HG02798 (cell line): ENCODE data around the gene TMEM245.
A peak's percentile ranks its signal among the peaks of the same experiment; 100 is the strongest.

Experiments
- ATAC-seq: cut with Tn5 transposase; IDR thresholded peaks from one replicate; pipeline ENCODE4 v1.9.1; 2021; ENCODE audit warnings: mild to moderate bottlenecking; ENCODE audit not compliant: unreplicated experiment, poor library complexity

TMEM245 gene

GRCh38 chr9:109035684-109036423 is 83.9 kb downstream of the TMEM245 start:
- ATAC-seq, result no peak

DNA sequence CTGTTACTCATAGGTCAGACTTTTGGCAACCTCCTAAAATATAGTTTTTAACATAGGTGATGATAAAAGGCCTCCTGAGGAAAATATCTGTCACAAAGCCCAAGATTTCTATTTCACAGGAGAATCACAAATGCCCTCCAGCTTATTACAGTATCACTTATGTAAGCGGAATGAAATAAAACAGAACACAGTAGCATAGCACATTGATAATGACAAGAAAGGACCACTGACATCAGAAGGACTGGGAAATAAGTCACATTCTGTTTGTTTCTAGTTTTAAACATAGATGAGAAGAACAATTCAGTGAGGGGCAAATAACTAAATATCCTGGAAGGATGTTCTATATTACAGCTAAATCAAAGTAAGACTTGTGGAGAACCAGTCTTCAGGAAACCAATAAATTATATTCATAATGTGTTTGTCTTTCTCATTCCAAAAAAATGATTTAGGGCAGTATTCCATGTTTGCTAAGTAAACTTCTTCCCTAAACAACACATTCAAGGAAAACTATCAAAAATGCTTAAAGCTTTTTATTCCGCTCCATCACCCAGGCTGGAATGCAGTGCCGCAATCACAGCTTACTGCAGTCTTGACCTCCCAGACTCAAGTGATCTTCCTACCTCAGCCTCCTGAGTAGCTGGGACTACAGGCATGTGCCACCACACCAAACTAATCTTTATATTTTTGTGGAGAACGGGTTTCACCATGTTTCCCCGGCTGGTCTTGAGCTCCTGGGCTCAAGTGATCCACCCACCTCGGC is 85.6 kb downstream of the TMEM245 start:
- no peak for ATAC-seq

GRCh38 chr9:109031241-109031640 is 88.5 kb downstream of the TMEM245 start:
- no peak for ATAC-seq

GRCh38 chr9:109030426-109030825 is 89.3 kb downstream of the TMEM245 start:
- ATAC-seq, result no peak

DNA sequence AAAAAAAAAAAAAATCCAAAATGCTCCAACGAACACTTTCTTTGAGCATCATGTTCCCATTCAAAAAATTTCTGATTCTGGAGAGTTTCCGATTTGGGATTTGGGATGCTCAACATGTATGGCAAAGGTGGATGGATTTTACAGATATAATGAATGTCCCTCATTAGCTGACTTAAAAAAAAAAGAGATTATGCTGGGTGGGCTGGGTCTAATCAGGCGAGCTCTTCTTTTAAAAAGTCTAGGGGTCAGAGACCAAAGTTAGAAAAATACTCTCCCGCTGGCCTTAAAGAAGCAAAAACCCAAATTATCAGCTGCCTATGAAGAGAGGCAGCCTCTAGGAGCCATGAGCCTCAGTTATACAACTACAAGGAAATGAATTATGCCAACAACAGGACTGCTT is 91.3 kb downstream of the TMEM245 start:
- no peak for ATAC-seq

GRCh38 chr9:109027176-109027575 is 92.6 kb downstream of the TMEM245 start:
- ATAC-seq, result no peak

- ATAC-seq, result no peak
These were observed 93.4 kb downstream of the TMEM245 start for GRCh38 chr9:109026306-109026705.

- no peak for ATAC-seq
These were observed 96.9 kb downstream of the TMEM245 start for GRCh38 chr9:109022873-109023272.

GRCh38 chr9:109020581-109021511 is 98.9 kb downstream of the TMEM245 start:
- ATAC-seq, result no peak

DNA sequence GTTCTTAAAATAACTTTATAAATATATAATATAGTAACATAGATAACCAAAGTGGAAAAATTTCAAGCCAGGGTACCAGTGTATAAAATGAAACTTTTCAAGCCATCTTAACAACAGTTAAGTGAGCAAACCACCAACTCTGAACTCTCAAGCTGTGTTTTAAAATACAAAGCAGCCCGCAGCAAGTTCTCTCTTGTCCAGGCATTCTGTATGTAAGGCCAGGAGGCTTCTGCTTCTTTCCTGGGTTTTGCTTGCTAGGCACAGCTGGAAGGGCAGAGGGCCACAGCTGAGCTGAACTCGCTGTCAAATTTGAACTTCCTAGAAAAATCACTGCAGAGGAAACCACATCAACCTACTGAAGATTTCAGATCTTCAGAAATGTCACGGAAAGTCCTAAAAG is 99.6 kb downstream of the TMEM245 start:
- no peak for ATAC-seq

DNA sequence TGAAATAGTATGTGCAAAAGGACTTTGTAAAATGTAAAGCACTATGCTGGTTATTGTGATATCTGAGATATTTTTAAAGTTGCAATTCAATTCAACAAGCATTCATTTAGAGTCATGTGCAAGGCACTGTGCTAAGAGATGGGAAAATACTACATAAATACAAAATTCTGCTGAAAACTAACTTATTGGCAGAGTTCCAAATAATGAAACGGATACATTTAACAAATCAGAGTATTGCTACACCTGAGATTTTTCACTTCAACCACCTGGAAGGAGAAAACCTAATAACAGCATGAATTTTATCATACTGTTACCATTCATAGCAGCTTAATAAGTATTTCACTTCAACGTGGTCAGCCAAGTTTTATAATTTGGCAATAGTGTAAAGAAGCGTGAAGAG is 100.3 kb downstream of the TMEM245 start:
- no peak for ATAC-seq

DNA sequence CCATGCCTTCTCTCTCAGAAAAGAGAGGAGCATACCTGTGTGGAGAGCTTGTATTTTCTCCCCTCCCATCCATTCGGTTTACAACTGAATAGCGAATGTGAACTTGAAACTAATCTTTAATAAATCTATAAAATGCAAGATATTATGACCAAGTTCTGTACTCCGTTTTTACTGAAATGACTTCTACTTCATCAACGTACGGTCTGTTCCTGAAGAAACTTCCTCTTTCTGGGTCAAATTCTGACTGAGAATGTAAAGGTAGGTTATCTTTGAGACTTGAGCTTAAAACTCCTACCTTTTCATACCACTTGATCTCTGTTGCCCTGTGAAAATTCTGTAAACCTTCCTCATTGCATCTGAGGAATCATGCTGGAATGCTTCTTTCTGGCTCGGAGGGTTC is 102.3 kb downstream of the TMEM245 start:
- no peak for ATAC-seq

DNA sequence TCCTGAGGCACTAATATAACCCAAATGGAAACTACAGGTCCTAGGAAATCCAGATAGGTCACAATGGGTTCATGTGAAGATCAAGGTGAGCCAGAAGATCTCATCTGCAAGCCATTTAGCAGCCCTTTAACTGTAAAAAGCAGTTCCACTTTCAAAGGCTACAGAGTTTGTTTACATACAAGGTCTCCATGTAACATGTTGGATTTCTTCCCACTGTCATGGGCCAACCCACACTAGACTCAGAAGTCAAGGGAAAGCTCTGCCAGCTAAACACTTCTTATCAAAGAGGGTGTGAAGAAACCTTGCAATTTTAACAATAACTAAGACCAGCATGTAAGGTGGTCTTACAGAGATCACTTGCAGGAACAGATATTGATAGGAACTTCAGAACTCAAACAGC is 102.7 kb downstream of the TMEM245 start:
- ATAC-seq, result no peak

DNA sequence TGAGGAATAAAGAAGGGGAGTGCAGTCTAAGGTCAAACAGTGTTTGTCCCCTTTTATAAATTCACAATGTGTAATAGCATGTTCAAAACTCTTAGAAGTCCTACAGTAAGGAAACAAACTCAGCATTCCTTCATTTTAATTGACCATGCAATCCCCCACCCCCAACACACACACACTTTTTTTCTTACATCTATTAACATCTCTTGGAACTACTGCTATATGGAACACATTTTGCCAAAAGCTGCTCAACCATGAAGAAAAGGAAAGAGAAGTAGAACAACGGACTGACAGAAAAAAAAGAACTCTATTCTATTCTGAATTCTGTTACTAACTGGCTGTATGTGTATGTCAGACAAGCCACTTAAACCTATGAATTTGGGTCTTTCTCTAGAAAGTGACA is 103.6 kb downstream of the TMEM245 start:
- no peak for ATAC-seq

DNA sequence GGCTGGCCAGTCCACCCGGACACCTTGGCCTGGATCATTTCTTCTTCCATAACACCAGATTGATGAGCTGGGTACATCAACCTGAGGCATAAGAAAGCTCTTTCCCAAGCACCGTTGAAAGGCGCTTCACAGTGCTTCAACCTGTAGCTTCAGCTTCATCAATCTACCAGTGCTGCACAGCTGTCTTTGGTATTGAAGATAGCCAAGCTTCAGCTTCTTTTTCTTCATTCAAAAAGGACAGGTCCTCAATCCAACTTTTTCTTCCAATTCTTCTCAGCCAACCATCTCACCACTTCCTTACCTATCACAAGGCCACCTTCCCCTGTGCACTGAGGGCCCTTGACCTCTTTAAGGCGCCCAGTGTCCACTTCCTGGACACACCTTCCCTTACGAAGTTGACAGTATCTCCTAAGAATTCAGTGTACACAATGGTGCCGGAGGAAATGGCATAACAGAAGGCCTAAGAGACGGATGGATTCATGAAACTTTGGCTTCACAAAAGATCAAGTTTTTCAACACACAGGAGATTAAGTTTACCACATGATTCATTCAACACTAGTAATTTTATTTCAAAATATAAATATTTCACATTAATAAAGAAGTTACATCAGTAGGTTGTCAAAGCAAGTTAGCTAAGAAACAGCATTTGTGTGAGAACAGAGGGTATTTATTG is 105.0 kb downstream of the TMEM245 start:
- ATAC-seq, result no peak

DNA sequence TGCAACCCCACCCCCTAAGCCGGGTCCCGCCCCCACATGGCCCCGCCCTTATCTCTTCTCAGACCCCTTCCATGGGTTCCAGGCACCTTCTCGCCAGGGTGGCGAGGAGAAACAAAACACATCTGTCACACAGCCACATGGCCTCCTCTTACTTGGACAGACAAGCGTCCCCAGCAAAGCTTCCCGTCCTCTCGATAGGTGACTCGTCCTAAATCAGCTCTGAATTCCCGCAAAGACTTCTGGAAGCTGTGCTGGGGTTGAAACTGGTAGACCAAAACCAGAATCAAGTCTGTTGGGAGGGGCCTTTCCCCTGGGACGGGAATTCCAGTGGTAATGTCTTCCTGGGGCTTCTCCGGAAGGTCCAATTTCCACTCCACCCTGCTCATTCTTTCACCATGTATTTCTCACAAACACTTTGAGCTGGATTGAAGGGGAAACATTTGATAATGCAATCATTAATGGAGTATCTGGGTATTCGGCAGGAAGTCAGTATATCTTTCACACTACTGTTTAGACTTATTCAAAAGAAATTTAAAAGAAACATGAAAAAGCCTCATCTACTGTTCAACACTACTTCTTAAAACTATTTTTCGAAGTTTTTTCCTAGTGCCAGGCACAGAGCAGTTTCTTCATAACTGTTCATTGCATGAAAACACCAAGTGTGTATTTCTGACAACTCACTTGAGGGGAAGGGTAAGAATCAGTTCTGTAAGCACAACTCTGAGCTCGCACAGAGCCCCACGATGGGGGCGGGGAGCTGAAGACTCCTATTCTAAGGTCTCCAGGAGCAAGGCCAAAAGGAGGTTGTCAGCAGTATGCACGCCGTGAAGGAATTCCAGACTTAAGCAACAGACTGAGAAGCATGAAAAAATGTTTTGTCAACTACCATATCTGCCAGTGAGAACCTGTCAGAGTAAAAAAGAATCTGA is 105.8 kb downstream of the TMEM245 start:
- no peak for ATAC-seq

DNA sequence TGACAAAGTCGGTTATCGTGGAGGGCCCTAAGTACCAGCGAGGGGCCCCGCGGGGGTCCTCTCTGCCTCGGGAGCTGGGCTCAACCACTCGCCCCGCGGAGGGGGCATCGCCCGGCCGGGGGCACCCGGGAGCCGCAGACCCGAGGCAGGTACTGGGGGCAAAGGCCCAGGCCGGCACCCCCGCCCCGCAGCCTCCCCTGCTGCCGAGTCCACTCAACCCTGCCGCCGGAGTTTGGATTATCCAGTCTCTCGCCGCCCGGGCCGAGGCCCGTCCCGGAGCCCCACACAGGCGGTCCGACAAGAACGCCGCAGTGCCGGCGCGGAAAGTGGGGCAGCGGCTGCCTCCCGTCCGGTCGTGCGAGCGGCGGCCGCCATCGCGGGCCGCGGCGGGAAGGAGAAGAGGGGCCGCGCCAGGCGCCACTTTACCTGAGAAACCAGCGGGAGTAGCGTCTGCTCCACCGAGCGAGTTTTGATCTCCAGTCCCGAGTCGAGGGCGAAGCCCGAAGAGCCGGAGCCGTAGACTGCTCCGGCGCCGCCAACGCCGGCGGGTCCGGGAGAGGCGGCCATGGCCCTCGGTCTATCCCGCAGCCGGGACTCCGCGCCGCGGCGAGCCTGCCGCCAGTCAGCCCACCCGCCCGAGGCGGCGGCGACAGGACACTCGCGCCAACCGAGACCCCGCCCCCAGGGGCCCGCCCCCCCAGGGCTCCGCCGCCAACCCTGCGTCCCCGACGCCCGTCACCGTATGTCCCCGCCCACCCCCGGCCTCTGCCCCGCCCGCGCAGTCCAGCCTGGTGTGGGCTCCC is 106.7 kb downstream of the TMEM245 start, which contains the start of gene CTNNAL1:
CTNNAL1 (minus strand) TSS at position 624 of the 803 bp plus-strand sequence; CDS start at position 567, 57 bp downstream.
- peak; percentile 82 for ATAC-seq
